ENCODE data around the gene SYN1.

GRCh38 chrX:47651043-47651905 is 31.6 kb upstream of the SYN1 start:
- TF ChIP-seq CTCF (IDR thresholded peaks at IDR 0.05) (no peak), POLR2A (IDR thresholded peaks at IDR 0.05) (peak in 1 of 2 donors; percentile 46)
